ENCODE measurements around the gene APRT.

GRCh38 chr16:88784074-88784855 lies 27.5 kb downstream of the APRT start:
- peak; percentile 46 to 74 (median 59) for TF ChIP-seq CTCF (IDR thresholded peaks at IDR 0.05)
- TF ChIP-seq POLR2AphosphoS5 (IDR thresholded peaks at IDR 0.05) = peak in 1 of 2 donors; percentile 46
- TF ChIP-seq EP300 (IDR thresholded peaks at IDR 0.05) = no peak
- no peak for TF ChIP-seq POLR2A (IDR thresholded peaks at IDR 0.05)
